H1 (cell line): ENCODE results near the gene BEX3. TPM values are rescaled to one million over a fixed set of nuclear protein-coding genes. Genes with fewer than 3 reads are reported as not detected.

Experiments
- polyA plus RNA-seq, 7 experiments: library from polyadenylated mRNA; depleted of rRNA in 3 of 7; stranded (reverse) in 5 of 7; unstranded in 2 of 7; fragments of >200 nt in 5 of 7; fragments of 200-250 nt in 2 of 7; gene quantifications; 1 replicate in 5 of 7; 2 replicates in 1 of 7; 4 replicates in 1 of 7; pipeline versions ENCODE4 v1.2.1 to v1.2.3, GENCODE V29; 2011 to 2013; ENCODE audit warnings: missing spikeins in 2 of 7, mixed read lengths in 2 of 7
- total RNA-seq: library from RNA; stranded (reverse); fragmentation: NEBNext Ultra II Directional; extraction: Animal tissue kit (Norgen Biotek cat#: 25700); gene quantifications from 2 replicates; pipeline ENCODE4 v1.2.1, GENCODE V29; 2021
- TF ChIP-seq, protein P1 (sequence below), 3 experiments: IDR thresholded peaks; 1 replicate in 2 of 3; 2 replicates in 1 of 3; pipeline versions ENCODE4 v1.5.1 to v1.6.1; 2011; ENCODE audit warnings: low read length in 3 of 3, mild to moderate bottlenecking in 3 of 3, inconsistent platforms in 2 of 3, low read depth in 1 of 3, moderate library complexity in 1 of 3; ENCODE audit not compliant: insufficient read depth in 1 of 3; ENCODE audit errors: control extremely low read depth in 1 of 3

The BEX3 gene
- total and polyA plus RNA-seq, 2 of the 8 experiments (the other 6 are each of a cell fraction or from before 2014, with no cell fraction given): 330 to 366 TPM

GRCh38 chrX:103372886-103373285 lies 3.5 kb upstream of the BEX3 start (continued):
- TF ChIP-seq, protein P1, sequence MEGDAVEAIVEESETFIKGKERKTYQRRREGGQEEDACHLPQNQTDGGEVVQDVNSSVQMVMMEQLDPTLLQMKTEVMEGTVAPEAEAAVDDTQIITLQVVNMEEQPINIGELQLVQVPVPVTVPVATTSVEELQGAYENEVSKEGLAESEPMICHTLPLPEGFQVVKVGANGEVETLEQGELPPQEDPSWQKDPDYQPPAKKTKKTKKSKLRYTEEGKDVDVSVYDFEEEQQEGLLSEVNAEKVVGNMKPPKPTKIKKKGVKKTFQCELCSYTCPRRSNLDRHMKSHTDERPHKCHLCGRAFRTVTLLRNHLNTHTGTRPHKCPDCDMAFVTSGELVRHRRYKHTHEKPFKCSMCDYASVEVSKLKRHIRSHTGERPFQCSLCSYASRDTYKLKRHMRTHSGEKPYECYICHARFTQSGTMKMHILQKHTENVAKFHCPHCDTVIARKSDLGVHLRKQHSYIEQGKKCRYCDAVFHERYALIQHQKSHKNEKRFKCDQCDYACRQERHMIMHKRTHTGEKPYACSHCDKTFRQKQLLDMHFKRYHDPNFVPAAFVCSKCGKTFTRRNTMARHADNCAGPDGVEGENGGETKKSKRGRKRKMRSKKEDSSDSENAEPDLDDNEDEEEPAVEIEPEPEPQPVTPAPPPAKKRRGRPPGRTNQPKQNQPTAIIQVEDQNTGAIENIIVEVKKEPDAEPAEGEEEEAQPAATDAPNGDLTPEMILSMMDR (IDR thresholded peaks at IDR 0.05; ENCODE audit: control extremely low read depth in 1 of 3, insufficient read depth in 1 of 3, low read depth in 1 of 3, low read length in 3 of 3): no peak
- TF ChIP-seq, all 59 proteins: peak for 0
